Activated B cell treated with CpG ODN at 0.5 μM for 24 hours (primary cell): Measurements from ENCODE around the gene MLIP. TPM values are rescaled to one million over a fixed set of nuclear protein-coding genes. Genes with fewer than 3 reads are reported as not detected.

Source experiments
- ATAC-seq: fragments of 200-7000 bp; cut with Tn5 transposase; one replicate; pipeline ENCODE4 v1.10.0; 2021; ENCODE audit warnings: low read depth, mild to moderate bottlenecking, moderate library complexity
- CTCF ChIA-PET: fragments of 350-600 bp; sonication (Branson Sonifier 250); formaldehyde crosslinking; loops from one replicate; lab custom pipeline; 2021; ENCODE audit warnings: antibody characterized with exemption; lab: Charles Lee
- POLR2A ChIA-PET: fragments of 350-600 bp; sonication (Branson Sonifier 250); formaldehyde crosslinking; loops from one replicate; lab custom pipeline; 2021; ENCODE audit warnings: antibody characterized with exemption; lab: Charles Lee
- DNase-seq: peaks from one replicate; pipeline ENCODE4 v3.0.0; 2022
- H3K27ac Mint-ChIP-seq: one replicate; pipeline ENCODE4 v1.8.0; 2020; ENCODE audit warnings: mixed read lengths
- H3K27me3 Mint-ChIP-seq: one replicate; pipeline ENCODE4 v1.8.0; 2021; ENCODE audit warnings: mixed read lengths
- H3K36me3 Mint-ChIP-seq: one replicate; pipeline ENCODE4 v1.8.0; 2021; ENCODE audit warnings: low read depth, mixed read lengths
- H3K4me1 Mint-ChIP-seq: one replicate; pipeline ENCODE4 v1.8.0; 2021; ENCODE audit warnings: mixed read lengths
- H3K4me3 Mint-ChIP-seq: one replicate; pipeline ENCODE4 v1.8.0; 2020; ENCODE audit warnings: mild to moderate bottlenecking, mixed read lengths
- H3K9me3 Mint-ChIP-seq: one replicate; pipeline ENCODE4 v1.8.0; 2020; ENCODE audit warnings: mixed read lengths
- intact Hi-C: fragments of 100-400 bp; cut with micrococcal nuclease; formaldehyde crosslinking; loops from one replicate; pipeline ENCODE4 v1.15.1; 2024
- total RNA-seq: library from RNA; stranded (reverse); gene quantifications from 2 replicates; pipeline ENCODE4 v1.2.3, GENCODE V29; 2022
- TF ChIP-seq, protein P1 (sequence below): fragments of 200-600 bp; IDR thresholded peaks from one replicate; pipeline ENCODE4 v1.8.0; 2022; ENCODE audit warnings: antibody characterized with exemption, mild to moderate bottlenecking

The MLIP gene
- total RNA-seq, 1 donor from 2014 or later: not detected

DNA sequence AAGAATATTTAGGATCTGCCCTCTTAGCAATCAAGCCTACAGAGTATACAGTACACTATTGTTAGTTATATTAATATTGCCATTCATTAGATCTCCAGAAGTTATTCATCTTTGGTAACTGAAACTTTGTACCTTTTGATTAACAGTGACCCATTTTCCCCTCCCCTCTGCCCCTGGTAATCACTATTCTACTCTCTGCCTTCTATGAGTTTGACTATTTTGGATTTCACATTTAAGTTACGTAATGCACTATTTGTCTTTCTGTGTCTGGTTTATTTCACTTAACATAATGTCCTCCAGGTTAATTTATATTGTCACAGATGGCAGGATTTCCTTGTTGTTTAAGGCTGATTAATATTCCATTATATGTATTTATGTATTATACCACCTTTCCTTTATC is 111.0 kb downstream of the MLIP start:
- ChIA-PET CTCF (no interaction called here), POLR2A (no interaction called here)
- Mint-ChIP-seq H3K4me1 (peaks cover under 1% of the 10 kb centered on the region), H3K36me3 (no peaks in the 10 kb centered on the region), H3K9me3 (peaks cover 10% of the 10 kb centered on the region), H3K27me3 (no peaks in the 10 kb centered on the region), H3K4me3 (no peak overlapping the region), H3K27ac (no peak overlapping the region)
- no peak for DNase-seq
- ATAC-seq: no peak
- intact Hi-C loops: no loop called here
- TF ChIP-seq, protein P1, sequence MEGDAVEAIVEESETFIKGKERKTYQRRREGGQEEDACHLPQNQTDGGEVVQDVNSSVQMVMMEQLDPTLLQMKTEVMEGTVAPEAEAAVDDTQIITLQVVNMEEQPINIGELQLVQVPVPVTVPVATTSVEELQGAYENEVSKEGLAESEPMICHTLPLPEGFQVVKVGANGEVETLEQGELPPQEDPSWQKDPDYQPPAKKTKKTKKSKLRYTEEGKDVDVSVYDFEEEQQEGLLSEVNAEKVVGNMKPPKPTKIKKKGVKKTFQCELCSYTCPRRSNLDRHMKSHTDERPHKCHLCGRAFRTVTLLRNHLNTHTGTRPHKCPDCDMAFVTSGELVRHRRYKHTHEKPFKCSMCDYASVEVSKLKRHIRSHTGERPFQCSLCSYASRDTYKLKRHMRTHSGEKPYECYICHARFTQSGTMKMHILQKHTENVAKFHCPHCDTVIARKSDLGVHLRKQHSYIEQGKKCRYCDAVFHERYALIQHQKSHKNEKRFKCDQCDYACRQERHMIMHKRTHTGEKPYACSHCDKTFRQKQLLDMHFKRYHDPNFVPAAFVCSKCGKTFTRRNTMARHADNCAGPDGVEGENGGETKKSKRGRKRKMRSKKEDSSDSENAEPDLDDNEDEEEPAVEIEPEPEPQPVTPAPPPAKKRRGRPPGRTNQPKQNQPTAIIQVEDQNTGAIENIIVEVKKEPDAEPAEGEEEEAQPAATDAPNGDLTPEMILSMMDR: no peak

DNA sequence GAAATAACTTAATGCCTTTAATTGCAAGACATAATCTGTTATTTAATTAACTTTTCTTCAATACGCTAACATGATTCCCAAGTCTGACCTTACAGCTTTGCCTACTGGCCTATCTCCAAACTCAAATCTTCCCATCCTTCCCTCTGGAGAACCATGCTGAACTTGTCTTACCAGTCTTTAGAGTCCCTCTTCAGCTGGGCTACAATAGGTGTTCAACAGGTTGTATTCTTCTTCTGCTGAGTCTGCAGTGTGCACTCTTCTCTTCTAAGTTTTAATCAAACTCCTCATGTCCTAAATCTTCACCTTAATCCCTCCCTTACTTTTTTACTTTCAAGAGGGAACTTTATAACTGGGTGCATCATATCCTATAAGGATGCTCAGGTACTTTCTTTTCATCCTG is 121.5 kb downstream of the MLIP start:
- Mint-ChIP-seq H3K4me3 (no peak overlapping the region), H3K9me3 (no peaks in the 10 kb centered on the region), H3K4me1 (no peaks in the 10 kb centered on the region), H3K27me3 (peaks cover 2% of the 10 kb centered on the region), H3K36me3 (no peaks in the 10 kb centered on the region), H3K27ac (no peak overlapping the region)
- intact Hi-C loops: no loop called here
- DNase-seq: no peak
- ATAC-seq: no peak
- CTCF ChIA-PET: no interaction called here
- TF ChIP-seq, protein P1: no peak
- POLR2A ChIA-PET: no interaction called here

DNA sequence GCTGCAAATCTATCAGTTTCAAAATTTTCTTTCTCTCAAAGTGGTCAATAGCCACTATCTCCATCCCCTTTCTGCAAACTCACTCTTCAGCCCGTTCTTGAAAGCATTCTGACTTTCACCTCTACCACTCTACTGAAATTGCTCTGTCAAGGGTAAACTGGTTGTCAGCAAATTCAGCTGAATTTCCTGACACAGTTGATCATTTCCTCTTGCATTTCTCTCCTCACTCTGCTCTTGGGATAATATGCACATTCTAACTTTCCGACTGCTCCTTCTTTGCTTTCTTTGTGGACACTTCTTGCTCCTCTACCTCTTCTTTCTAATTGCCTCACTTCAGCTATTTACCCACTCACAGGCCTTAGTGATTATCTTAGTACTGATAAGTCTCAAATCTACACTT is 123.3 kb downstream of the MLIP start:
- TF ChIP-seq, protein P1: no peak
- intact Hi-C loops: no loop called here
- no peak overlapping the region for H3K4me3 Mint-ChIP-seq
- ATAC-seq (no peak), DNase-seq (no peak)
- ChIA-PET POLR2A (no interaction called here), CTCF (no interaction called here)
- H3K27me3 Mint-ChIP-seq: peaks cover 2% of the 10 kb centered on the region
- H3K36me3 Mint-ChIP-seq: no peaks in the 10 kb centered on the region
- no peaks in the 10 kb centered on the region for H3K9me3 Mint-ChIP-seq
- no peak overlapping the region for H3K27ac Mint-ChIP-seq
- H3K4me1 Mint-ChIP-seq: no peaks in the 10 kb centered on the region

DNA sequence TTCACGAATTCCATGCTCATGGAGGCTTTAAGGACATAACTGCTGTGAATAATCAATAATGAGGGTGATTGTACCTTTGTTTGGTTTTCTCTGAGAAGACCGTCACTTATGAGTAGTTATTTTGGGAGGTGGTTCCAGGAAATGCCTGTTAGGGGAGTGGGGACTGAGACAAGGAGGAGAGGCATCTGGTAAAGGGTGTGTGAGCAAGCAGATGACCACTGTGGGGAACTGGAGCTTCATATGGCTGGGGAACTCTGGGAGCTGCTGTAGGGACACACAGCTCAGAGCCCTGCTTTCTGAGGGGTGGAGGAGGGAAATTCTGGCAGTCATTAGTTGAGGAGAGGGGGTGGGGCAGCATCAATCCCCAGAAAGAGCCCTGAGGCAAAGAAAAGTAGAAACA is 125.7 kb downstream of the MLIP start:
- intact Hi-C loops: no loop called here
- Mint-ChIP-seq H3K36me3 (no peaks in the 10 kb centered on the region), H3K9me3 (no peaks in the 10 kb centered on the region), H3K4me1 (no peaks in the 10 kb centered on the region), H3K27me3 (peaks cover 2% of the 10 kb centered on the region), H3K4me3 (no peak overlapping the region), H3K27ac (no peak overlapping the region)
- no peak for DNase-seq
- no peak for ATAC-seq
- CTCF ChIA-PET: no interaction called here
- TF ChIP-seq, protein P1: no peak
- POLR2A ChIA-PET: no interaction called here

DNA sequence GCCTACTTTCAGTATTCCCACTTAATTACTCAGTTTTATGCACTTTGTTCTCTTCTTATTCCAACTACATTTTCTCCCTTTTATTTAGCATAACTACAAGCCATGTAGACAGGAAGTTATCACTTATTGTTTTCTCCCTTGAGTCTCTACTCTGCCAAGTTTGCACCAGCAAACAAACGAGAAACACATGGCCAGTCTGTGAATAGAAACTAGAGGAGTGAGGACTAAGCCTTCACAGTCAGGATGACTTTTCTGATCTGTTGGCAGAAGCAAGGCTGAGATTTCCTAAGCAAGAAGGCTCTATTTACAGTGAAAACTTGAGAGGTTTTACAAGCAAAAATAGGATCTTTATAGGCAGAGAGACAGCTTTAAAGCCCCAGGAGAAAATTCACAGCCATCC is 127.2 kb downstream of the MLIP start:
- H3K27me3 Mint-ChIP-seq: peaks cover 2% of the 10 kb centered on the region
- no peaks in the 10 kb centered on the region for H3K4me1 Mint-ChIP-seq
- ChIA-PET CTCF (no interaction called here), POLR2A (no interaction called here)
- intact Hi-C loops: no loop called here
- H3K36me3 Mint-ChIP-seq: no peaks in the 10 kb centered on the region
- ATAC-seq (no peak), DNase-seq (no peak)
- H3K27ac Mint-ChIP-seq: no peak overlapping the region
- TF ChIP-seq, protein P1: no peak
- H3K4me3 Mint-ChIP-seq: no peak overlapping the region
- no peaks in the 10 kb centered on the region for H3K9me3 Mint-ChIP-seq
